Upper lobe of right lung (tissue), 1 donor: Measurements from ENCODE around the gene TMEM220. TPM values are rescaled to one million over a fixed set of nuclear protein-coding genes. Genes with fewer than 3 reads are reported as not detected.

Source experiments
- ATAC-seq: fragments of 200-7000 bp; cut with Tn5 transposase; one replicate; pipeline ENCODE4 v1.9.1; 2020; ENCODE audit warnings: mild to moderate bottlenecking, moderate library complexity
- DNase-seq: peaks from one replicate; pipeline ENCODE4 v3.0.0-alpha.2; 2020
- H3K27ac ChIP-seq: fragments of 200-600 bp; one replicate; pipeline ENCODE4 v1.8.0; 2022
- H3K27me3 ChIP-seq: fragments of 200-600 bp; one replicate; pipeline ENCODE4 v1.8.0; 2022; ENCODE audit warnings: mild to moderate bottlenecking
- H3K36me3 ChIP-seq: fragments of 200-600 bp; one replicate; pipeline ENCODE4 v1.8.0; 2022
- H3K4me1 ChIP-seq: fragments of 200-600 bp; one replicate; pipeline ENCODE4 v1.8.0; 2022
- H3K4me3 ChIP-seq: fragments of 200-600 bp; one replicate; pipeline ENCODE4 v1.8.0; 2022; ENCODE audit warnings: mild to moderate bottlenecking
- H3K9me3 ChIP-seq: fragments of 200-600 bp; one replicate; pipeline ENCODE4 v1.8.0; 2022
- intact Hi-C: fragments of 100-400 bp; cut with DNase I; formaldehyde crosslinking; loops from one replicate; pipeline ENCODE4 v1.11.0; 2022
- total RNA-seq: library from RNA; stranded (reverse); fragmentation: NEBNext Ultra II Directional; extraction: Animal tissue kit (Norgen Biotek cat#: 25700); gene quantifications from one replicate; pipeline ENCODE4 v1.2.1, GENCODE V29; 2021
- TF ChIP-seq, protein P1 (sequence below): fragments of 200-600 bp; IDR thresholded peaks from one replicate; pipeline ENCODE4 v1.8.0; 2022; ENCODE audit warnings: antibody characterized with exemption
- donor health status: DM: no; HTN: yes; CAD: no; lungs with severe emphysema.

The TMEM220 gene
- total RNA-seq, 1 donor from 2014 or later: 10.5 TPM

GRCh38 chr17:10681866-10682446 lies 47.9 kb downstream of the TMEM220 start:
- Histone ChIP-seq H3K36me3 (peaks cover 87% of the 10 kb centered on the region), H3K4me1 (no peaks in the 10 kb centered on the region)
- no peak for ATAC-seq

GRCh38 chr17:10674704-10675103 lies 55.1 kb downstream of the TMEM220 start:
- Histone ChIP-seq H3K9me3 (no peaks in the 10 kb centered on the region), H3K4me3 (no peak overlapping the region), H3K36me3 (peaks cover 35% of the 10 kb centered on the region), H3K4me1 (no peaks in the 10 kb centered on the region), H3K27ac (no peak overlapping the region), H3K27me3 (no peaks in the 10 kb centered on the region)
- intact Hi-C loops: no loop called here
- TF ChIP-seq, protein P1, sequence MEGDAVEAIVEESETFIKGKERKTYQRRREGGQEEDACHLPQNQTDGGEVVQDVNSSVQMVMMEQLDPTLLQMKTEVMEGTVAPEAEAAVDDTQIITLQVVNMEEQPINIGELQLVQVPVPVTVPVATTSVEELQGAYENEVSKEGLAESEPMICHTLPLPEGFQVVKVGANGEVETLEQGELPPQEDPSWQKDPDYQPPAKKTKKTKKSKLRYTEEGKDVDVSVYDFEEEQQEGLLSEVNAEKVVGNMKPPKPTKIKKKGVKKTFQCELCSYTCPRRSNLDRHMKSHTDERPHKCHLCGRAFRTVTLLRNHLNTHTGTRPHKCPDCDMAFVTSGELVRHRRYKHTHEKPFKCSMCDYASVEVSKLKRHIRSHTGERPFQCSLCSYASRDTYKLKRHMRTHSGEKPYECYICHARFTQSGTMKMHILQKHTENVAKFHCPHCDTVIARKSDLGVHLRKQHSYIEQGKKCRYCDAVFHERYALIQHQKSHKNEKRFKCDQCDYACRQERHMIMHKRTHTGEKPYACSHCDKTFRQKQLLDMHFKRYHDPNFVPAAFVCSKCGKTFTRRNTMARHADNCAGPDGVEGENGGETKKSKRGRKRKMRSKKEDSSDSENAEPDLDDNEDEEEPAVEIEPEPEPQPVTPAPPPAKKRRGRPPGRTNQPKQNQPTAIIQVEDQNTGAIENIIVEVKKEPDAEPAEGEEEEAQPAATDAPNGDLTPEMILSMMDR: no peak
- ATAC-seq (no peak), DNase-seq (no peak)

More at GRCh38 chr17:10681866-10682446, 47.9 kb downstream of the TMEM220 start:
- DNase-seq: no peak
- intact Hi-C loops: no loop called here
- TF ChIP-seq, protein P1: no peak
- Histone ChIP-seq H3K27ac (no peak overlapping the region), H3K27me3 (no peaks in the 10 kb centered on the region), H3K4me3 (no peak overlapping the region), H3K9me3 (no peaks in the 10 kb centered on the region)

DNA sequence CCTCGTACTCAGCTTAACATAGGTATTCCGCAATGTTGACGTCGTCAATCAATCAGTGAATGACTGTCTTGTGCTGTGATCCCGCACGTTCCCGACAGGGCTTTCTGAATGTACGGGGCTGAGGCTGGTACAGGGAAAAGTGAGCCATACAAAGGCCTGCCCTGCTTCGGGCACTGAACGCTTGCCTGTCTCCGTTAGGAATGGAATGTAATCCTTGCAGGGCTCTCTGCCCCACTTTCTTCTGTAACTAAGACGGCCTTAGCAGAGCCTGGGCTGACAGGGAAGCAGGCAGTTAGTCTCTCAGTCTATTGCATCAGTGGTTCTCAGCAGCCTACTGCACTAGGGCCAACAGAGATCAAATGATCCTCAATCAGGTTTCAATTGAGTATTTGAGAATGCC lies 56.5 kb downstream of the TMEM220 start:
- TF ChIP-seq, protein P1: no peak
- Histone ChIP-seq H3K9me3 (no peaks in the 10 kb centered on the region), H3K27ac (no peak overlapping the region), H3K36me3 (peaks cover 29% of the 10 kb centered on the region), H3K4me1 (no peaks in the 10 kb centered on the region), H3K4me3 (no peak overlapping the region), H3K27me3 (no peaks in the 10 kb centered on the region)
- intact Hi-C loops: no loop called here
- no peak for DNase-seq
- ATAC-seq: no peak

DNA sequence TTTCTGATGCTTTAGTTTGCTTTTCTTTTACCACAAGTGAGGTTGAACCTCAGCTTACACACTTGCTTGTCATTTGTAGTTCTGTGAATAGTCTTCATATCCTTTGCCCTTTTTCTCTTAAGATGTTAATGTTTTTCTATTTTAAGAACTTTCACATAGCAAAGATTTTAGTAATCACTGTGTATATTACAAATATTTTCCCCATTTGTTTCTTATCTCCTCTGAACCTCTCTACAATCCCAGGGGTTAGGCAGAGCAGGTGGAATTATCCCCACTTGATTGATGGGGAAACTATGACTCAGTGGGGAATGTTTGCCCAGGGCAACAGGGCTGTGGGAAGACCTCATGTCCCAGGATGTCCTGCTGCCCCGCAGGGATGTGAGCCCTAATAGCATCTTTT lies 61.0 kb downstream of the TMEM220 start:
- ATAC-seq (no peak), DNase-seq (no peak)
- no peaks in the 10 kb centered on the region for H3K27me3 ChIP-seq
- H3K27ac ChIP-seq: no peak overlapping the region
- H3K4me1 ChIP-seq: no peaks in the 10 kb centered on the region
- H3K4me3 ChIP-seq: no peak overlapping the region
- no peaks in the 10 kb centered on the region for H3K36me3 ChIP-seq
- intact Hi-C loops: no loop called here
- no peaks in the 10 kb centered on the region for H3K9me3 ChIP-seq
- TF ChIP-seq, protein P1: no peak

DNA sequence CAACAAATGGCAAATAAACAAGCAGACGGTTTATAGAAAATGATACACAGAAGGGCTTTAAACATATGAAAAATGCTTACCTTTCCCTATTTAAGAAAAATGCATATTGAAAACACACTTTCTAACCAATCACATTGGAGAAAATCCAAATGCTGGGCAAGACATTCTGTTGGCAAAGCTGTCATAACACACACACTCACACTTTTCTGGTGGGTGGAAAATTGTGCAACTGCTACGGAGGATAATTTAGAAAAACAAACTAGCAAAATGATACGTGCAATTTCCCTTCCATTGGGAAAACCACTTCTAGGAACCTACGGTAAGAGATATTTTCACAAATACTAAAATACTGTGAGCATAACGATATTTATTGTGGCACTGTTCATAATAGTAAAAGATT lies 62.9 kb downstream of the TMEM220 start:
- TF ChIP-seq, protein P1: no peak
- DNase-seq (no peak), ATAC-seq (no peak)
- Histone ChIP-seq H3K27me3 (no peaks in the 10 kb centered on the region), H3K4me1 (no peaks in the 10 kb centered on the region), H3K36me3 (no peaks in the 10 kb centered on the region), H3K9me3 (no peaks in the 10 kb centered on the region), H3K4me3 (no peak overlapping the region), H3K27ac (no peak overlapping the region)
- intact Hi-C loops: no loop called here

GRCh38 chr17:10664571-10664970 lies 65.3 kb downstream of the TMEM220 start:
- Histone ChIP-seq H3K9me3 (no peaks in the 10 kb centered on the region), H3K36me3 (no peaks in the 10 kb centered on the region), H3K4me3 (no peak overlapping the region), H3K4me1 (no peaks in the 10 kb centered on the region), H3K27ac (no peak overlapping the region), H3K27me3 (no peaks in the 10 kb centered on the region)
- ATAC-seq (no peak), DNase-seq (no peak)
- intact Hi-C loops: no loop called here
- TF ChIP-seq, protein P1: no peak
